GM03348 (cell line): Measurements from ENCODE around the gene C1orf159.

Experiments used
- DNase-seq: peaks from one replicate; pipeline ENCODE4 v3.0.0; 2012; ENCODE audit warnings: low spot score

Gene C1orf159

DNA sequence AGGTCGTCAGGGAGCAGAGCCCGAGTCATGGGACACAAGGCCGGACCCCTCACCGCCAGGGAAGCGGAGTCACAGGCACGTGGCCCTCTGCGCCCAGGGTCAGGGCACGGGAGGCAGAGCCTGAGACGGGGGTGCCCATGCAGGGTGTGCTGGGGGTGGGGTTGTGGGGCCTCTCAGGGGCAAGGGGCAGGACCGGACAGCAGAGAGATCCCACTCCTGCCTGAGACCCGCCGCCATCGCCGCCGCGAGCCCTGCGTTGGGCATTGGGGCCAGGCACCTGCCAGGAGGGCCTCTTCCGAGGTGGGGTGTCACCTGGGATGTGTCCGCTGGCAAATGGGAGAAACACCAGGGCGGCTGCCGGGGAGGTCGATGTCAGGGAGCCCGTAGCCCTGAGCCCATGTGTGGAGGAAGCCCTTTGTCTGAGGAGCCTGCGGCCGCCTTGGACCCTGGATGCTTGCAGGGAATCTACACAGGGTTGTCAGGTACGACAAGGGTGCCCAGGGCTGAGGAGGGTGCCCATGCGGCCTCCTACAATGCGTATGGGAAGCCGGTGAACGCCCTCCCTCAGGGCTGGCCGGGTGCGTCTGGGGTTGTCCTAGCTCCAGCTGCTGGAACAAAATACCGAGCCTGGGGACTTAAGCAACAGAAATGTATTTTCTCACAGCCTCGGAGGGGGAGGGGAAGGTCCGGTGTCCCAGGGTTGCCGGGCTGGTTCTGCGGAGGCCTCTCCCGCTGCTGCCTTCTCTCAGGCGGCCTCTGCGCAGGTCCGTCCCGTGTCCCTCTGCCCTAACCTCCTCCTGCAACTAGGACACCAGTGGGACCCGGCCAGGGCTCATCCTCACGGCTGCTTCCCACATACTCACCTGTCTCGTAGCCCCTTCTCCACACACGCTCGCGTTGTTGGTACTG lies 16.4 kb upstream of the C1orf159 start:
- DNase-seq, result no peak

DNA sequence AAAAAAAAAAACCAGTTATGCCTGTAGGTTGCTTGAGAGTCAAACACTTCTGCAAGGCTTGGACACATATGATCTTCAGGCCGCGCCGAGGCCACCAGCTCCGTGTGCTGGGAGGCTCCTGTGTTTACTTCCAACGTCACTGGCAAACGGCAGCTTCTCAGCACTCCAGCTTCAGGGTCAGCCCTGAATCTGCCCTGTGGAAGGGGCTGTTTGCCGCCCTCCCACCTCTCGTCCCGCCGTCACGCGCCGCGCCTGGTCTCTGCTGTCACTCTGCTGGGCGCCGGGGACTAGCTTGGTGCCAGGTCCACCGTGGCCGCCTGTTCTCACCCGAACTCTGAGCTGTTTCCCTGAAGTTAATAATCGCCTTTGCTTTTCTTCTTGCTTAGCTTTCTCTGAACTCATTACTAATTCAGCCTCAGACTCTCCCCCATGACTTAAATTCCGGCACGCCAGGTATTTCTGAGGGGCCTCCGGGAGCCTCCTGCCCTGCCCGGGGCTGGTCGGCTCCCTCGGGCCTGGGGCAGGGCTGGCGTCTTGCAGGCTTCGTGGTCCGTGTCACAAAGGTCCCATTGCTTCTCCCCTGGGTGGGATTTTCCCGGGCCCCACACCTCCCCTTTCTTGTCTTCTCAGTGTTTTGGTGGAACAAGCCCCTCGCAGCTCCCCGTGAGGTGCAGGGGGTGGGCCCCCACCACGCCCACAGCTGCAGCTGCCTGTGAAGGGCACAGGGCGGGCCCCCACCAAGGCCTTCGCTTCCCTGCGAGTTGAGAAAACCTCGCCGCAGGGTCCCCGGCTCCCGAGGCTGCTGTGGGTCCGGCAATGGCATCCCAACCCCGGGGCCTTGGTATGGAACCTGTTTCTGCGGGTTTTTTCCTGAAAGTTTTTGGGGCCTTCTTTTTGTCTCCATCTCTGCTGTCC lies 14.6 kb upstream of the C1orf159 start:
- DNase-seq, result no peak

DNA sequence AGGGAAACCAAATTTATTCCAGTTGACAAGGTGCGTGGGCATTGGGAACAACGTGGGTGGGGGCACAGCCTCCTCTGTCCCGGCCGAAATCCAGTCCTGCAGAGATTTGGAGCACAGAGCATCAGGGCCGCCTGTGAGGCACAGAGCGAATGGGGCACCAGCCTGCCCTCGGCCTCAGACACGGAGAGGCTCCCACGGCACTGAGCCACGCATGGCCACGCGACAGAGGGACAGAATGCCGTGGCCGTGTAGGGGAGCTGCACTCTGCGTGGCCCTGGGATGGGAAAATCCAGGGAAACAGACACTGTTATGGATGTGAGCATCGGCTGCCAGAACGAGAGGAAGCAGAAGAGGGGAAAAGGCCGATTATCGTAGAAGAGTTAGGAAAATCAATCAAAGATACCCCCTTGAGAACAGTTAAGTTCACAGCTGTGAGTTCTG lies 13.5 kb upstream of the C1orf159 start:
- no peak for DNase-seq

GRCh38 chr1:1128454-1129139 lies 12.7 kb upstream of the C1orf159 start:
- no peak for DNase-seq

DNA sequence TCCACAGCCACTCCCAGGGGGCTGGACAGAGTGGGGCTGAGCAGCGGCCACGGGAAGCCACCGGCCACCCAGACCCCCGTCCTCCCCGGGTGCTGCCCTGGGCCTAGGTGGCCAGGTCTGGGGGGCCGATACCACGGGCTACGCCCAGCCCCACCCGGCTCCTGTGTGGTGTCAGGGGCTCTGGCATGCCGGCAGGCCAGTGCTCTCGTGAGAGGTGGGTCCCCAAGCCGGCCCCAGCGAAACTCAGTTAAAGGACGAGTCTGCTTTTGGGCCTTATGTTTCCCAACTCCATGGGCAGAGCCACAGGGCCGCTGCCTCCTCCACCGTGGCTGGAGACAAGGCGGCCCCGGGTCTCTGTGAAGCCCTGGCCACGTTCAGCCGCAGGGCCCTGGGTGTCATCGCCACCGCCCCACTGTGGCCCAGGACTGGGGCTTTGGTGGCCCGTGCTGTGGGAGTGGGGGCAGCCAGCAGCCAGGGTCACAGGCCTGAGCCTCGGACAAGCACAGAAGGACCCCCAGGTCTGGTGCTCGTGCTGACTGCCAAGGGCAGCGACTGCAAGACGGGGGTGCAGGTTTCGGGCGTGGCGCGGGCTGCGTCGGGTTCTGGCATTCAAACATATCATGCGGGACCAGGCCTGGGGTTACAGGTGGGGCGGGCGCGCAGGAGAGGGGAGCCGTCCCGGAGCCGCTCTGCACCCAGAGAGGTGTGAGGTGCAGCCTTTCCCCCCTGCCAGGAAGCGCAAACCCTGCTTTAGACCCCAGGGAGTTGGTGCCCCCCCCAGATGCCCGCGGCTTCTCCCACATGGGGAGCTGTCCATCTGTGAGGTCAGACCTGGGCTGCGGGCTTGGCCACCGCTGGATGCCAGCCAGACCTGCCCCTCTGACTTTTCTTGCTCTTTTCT lies 11.9 kb upstream of the C1orf159 start:
- DNase-seq, result no peak

- DNase-seq, result no peak
Measured at GRCh38 chr1:1125945-1126344, 10.1 kb upstream of the C1orf159 start.

- DNase-seq, result no peak
Measured at GRCh38 chr1:1124786-1125642, 9.1 kb upstream of the C1orf159 start.

- DNase-seq, result no peak
Measured at GRCh38 chr1:1124508-1124785, 8.6 kb upstream of the C1orf159 start.

GRCh38 chr1:1123581-1124507 lies 8.0 kb upstream of the C1orf159 start:
- DNase-seq, result peak; percentile 51

DNA sequence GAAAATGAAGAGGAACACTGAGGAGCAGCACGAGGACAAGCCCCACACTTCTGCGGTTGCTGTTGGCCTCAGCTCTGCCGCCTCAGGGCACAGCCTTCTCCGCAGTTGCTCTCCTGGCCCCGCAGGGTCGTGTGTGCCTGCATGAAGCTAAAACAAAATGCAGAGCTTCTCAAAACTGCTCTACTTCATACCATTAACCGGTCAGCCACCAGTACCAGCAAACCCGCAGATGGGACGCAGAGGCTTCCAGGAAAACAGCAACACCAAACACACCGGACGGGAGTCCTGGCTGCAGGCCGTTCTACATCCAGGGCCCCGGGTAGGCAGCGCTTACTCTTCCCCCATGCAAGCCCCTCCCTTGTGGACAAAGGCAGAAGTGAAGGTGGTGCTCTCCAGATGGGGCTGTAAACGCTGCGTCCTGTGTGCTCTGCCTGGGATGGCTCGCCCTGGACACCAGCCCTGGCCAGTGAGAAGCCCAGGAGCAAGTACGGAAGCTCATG lies 7.1 kb upstream of the C1orf159 start:
- DNase-seq, result no peak

- peak; percentile 94 for DNase-seq
Measured at GRCh38 chr1:1122078-1122811, 6.4 kb upstream of the C1orf159 start.

DNA sequence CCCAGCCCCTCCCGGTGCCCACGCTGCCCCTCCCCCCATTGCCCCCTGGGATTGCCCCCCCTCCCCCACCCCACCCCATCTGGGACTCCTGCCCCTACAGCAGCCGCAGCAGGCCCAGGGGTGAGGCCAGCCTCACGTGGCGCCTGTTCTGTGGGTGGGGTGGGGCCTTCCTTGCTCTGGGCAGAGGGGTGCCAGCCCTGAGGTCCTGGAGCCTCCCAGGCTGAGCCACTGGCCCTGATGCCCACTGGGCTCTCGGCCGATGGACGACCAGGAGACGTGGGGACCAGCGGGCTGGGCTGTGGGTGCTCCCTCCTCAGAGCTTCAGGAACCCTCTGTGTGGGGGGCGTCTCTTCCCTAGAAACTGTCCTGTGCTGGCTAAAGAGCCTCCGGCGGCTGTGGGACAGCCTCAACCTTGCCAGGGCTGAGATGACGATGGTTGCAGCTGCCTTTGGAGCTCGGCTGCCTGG lies 5.8 kb upstream of the C1orf159 start:
- DNase-seq, result no peak

GRCh38 chr1:1120866-1121591 lies 5.1 kb upstream of the C1orf159 start:
- DNase-seq, result no peak

DNA sequence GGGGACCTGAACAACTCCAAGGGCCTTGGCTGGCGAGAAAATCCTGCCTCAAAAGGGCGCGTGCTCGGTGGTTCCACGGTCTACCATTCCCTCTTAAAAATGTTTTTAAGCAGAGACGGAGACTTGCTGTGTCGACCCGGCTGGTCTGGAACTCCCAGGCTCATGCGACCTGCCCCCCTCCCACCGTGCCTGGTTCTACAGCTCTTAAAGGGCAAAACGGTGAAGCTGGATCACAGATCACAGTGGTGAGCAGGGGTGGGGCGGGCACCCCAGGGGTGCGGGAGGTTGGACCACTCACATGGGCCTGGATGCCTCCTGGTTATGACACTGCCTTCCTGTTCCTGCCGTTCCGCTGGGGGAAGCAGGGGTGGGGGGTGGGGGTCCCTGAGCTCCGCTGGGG lies 4.2 kb upstream of the C1orf159 start:
- no peak for DNase-seq

DNA sequence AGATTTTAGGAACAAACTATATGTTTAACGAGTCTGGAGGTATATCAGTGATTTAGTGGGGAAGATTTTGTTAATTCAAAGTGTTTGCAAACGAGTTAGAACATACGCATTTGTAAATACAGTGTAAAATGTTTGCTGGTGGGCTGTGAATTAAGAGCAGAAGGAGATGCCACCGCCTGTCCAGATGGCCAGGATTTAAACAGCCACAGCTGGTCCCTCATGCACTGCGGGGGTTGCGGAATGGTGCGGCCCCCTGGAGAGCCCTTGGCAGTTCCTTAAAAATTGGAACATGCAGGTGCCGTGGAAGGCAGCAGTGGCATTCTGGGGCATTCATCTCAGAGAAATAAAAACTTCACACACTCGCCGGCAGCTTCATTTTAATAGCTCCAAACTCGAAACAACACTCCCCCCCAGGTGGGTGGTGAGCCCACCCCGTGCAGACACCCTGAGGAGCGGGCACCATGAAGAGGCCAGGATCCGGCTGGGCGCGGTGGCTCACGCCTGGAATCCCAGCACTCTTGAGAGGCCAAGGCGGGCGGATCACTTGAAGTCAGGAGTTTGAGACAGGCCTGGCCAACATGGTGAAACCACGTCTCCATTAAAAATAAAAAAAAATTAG lies 3.5 kb upstream of the C1orf159 start:
- DNase-seq, result no peak

- no peak for DNase-seq
Measured at GRCh38 chr1:1118876-1119220, 3.0 kb upstream of the C1orf159 start.
